Stimulated activated CD4-positive, alpha-beta T cell treated with anti-CD3 and anti-CD28 coated beads, Interleukin-4, amount 100 ng/mL, for 1 hour (primary cell): Measurements from ENCODE around the gene CKMT1B.
"Not testable (repeated sequence)": the region's sequence is repeated elsewhere in the genome, so short reads cannot be mapped to it uniquely, and the experiment has no call there.

Source experiments
- DNase-seq: peaks from one replicate; pipeline ENCODE4 v3.0.0-alpha.2; 2020

Gene CKMT1B

DNA sequence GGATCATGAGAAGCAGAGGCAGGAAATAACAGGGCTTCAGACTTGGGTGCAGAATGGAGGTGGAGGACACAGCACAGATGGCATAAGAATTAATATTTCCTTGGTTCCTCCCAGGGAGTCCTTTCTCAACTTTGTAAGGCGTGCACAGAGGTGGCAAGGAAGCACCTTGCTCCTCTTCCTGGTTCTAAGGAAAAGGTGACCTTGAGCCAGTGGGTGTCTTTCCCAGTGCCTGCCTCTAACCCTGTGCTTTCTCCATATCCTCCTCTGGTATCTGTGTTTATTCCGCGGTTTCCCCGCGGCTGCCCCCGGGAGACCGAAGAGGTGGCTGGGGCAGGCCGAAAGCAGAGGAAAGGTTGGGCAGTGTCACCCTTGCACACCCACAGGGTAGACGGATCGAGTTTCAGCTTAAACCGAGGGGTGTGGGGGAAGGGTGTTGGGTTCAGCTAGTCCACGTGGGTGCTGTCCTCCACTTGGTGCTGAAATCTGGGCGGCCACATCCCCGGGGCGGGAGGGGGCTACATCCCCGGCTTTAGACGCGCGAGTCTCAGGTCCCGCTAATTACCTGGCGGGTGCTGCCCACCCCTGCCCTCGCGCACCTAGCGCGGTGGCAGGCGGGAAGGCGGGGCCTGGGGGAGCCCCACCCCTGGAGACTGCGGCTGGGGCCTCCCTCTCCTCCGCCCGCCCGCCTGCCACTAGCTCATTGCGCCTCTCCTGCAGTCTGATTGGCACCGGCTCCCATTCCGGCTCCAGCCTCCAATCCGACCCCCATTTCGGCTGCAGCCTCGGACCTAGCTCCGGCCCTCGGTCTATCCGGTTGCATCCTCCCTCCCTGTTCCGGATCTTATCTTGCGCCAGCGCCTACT lies at the start of gene CKMT1B:
TSS of gene CKMT1B (plus strand) at position 700 of the 863 bp plus-strand sequence. CDS start 192 bp downstream, outside the sequence.
- not testable (repeated sequence) for DNase-seq

DNA sequence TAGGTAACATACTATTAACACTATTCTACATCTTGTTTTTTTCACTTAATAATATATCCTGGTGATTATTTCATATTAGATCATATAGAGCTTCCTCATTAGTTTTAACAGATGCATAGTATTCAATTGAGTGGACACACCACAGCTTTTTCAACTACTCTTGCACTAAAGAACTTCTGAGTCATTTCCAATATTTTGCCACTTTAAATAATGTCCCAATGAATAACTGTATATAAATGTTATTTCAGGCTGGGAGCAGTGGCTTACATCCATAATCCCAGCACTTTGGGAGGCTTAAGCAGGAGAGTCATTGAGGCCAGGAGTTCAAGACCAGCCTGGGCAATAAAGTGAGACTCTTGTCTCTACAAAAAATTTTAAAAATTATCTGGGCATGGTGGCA lies 49.6 kb upstream of the CKMT1B start:
- no peak for DNase-seq

DNA sequence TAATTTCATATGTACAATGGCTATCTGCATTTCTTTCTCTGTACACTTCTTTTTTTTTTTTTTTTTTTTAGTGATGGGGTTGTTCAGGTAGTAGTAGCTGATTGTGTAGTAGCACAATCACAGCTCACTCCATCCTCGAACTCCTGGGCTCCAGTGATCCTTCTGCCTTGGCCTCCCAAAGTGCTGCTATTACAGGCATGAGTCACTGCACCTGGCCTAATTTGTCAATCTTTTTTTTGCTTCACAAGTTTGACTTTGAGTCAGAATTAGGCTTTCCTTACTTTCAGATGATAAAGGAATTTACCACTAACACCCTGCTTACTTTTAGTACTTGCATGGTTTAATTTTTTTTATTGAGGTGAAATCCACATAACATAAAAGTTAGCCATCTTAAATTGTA lies 48.4 kb upstream of the CKMT1B start:
- no peak for DNase-seq

DNA sequence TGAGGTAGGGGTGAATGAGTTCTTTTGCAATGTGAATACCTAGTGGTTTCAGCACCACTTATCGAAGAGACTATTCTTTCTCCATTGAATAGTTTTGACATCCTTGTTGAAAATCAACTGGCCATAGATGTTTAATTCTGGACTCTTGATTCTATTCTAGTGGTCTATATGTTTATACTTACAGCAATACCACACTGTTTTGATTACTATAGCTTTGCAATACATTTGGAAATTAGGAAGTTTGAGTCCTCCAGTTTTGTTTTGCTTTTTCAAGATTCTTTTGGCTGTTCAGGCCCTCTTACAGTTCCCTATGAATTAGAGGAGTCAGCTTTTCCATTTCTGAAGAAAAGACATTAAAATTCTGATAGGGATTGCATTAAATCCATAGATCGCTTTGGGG lies 46.3 kb upstream of the CKMT1B start:
- no peak for DNase-seq

DNA sequence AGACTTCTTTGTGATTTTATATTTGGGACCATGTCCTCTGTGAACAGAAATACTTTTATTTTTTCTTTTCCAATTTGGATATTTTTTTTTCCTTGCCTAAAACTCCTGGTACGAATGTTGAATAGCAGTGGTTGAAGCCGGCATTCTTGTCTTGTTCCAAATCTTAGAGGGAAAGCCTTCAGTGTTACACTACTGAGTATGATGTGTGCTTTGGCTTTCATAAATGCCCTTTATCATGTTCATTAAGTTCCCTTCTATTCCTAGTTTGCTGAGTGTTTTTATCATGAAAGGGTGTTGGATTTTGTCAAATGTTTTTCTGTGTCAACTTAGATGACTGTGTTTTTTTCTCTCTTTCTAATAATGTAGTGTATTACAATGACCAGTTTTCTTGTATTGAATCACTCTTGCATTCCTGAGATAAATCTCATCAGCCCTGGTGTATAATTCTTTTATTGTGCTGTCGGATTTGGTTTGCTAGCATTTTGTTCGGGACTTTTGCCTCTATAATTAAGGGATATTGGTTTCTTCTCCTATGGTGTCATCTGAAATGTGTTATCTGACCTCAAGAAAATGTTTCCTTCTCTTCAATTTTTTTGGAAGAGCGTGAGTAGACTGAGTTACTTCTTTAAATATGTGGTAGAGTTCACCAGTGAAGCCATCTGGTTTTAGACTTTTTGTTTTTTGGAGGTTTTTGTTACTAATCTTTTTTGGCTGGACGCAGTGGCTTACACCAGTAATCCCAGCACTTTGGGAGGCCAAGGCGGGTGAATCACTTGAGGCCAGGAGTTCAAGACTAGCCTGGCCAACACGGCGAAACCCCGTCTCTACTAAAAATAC lies 43.1 kb upstream of the CKMT1B start:
- no peak for DNase-seq

DNA sequence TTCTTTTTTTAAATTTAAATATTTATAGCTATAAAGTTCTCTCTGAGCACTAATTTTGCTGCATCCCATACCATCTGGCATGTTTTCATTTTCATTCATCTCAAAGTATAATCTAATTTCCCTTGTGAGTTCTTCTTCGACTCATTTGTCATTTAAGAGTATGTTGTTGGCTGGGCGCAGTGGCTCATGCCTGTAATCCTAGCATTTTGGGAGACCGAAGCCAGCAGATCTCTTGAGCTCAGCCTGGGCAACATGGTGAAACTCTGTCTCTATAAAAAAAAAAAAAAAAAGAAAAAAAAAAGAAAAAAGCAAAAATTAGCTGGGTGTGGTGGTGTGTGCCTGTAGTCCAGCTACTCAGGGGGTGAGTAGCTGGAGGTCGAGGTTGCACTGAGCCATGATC lies 41.6 kb upstream of the CKMT1B start:
- DNase-seq: no peak

DNA sequence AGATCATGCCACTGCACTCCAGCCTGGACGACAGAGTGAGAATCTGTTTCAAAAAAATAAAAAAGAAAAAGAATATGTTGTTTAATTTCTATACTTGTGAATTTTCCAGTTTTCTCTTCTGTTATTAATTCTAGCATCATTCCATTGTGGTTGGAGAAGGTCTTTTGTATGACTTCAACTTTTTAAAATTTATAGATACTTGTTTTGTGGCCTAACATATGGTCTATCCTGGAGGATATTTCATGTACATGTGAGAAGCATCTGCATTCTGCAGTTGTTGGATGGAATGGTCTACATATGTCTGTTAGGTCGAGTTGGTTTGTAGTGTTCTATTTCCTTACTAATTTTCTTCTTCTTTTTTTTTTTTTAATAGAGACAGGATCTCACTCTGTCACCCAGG lies 40.8 kb upstream of the CKMT1B start:
- DNase-seq: no peak

DNA sequence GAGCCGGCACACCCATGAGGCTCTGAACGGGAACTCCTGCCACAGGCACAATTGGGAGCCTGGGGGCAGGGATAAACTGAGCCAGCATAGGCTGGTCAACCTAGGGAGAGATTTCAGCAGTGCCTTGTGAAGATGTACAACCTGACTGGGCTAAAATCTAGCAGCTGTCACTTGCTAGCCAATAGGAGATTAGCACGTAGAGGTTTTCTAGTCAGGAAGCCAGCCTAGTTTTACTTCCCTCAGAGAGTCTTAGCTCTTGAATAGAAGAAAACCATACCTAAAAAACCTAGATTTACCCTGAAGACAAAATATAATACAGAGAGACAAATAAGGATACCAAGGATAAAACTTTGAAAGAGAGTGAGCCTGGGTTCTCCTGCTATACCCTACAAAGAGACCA lies 31.1 kb upstream of the CKMT1B start:
- not testable (repeated sequence) for DNase-seq

DNA sequence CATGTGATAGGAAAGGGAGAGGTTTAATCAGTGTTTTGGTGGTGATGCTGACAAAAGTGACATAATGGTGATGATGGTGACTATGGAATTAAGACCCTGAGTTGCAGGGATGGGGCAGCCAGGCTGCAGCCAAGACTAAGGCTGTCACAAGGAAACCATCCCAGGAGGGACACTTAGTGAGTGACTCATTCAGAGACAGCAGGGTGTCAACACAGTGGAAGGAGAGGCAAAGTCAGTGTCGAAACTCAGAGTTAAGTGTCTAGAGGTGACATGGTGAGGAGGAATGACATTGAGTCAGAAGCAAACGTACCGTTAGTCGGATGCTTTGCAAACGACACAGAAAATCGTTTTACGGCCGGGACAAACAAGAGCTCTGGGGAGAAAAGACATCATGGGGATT lies 30.0 kb upstream of the CKMT1B start:
- not testable (repeated sequence) for DNase-seq

DNA sequence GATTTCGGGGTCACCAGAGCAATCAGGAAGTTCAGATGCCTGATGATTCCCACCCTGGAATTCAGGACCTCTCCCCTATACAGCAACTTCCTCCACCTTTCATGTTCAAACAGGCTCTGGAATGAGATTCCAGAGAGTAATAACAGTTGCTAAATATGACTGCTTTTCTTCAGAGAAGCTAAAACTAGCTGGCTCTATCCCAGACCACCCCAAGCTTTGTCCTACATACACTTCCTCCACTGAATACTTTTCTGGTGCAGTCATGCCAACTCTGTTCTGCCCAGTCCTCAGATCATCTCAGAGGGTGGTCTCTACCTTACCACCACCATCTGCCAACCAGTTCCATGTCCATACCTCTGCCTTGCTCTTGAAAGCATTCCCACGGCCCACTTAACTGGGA lies 27.2 kb upstream of the CKMT1B start:
- not testable (repeated sequence) for DNase-seq

DNA sequence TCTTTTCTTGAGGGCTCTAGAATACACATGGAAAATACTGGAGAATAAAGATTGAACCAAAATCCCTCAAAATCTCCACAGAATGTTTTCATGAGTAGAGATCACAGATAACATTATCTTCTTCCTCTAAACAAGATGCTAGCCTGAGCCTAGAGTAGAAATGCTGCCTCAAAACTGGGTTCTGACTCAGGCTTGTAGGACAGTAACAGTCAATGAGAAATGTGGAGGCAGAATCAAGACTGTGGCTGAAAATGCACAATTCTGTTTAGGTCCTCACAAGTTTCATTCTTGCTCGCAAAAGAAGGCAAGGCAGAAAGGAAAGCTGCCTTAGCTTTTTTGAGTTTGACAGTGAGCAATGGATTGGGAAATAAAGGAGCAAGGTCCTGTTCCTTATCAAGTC lies 19.2 kb upstream of the CKMT1B start:
- not testable (repeated sequence) for DNase-seq

DNA sequence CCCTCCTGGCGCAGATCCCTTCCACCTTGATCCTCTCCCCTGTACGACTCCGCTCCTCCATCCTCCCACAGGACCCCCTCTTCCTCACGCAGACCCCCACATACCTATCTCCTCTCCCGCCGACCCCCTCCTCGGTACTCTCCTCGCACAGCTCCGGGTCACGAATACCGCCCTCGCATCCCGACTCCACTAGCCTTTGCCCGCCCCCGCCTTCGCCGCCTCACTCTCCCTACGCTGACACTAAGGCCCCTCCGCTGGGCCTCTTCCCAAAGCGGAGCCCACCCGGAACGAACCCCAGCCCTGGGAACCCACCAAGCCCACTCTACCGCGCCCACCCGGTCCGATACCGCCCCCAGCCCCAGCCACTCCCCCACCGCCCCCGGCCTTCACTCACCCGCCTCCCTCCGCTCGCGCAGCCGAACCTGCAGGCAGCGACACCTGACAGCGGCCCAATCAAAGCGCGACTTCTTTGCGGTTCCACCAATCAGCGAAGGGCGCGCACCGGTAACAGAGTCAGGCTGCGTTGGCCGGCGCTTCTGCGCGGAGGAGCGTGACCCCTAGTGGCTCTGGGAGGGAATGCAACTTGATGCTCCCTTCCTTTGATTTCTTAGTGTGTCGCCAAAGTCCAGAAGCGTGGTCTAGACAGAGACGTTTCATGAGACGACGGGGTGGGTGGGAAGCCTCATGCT lies 3.9 kb upstream of the CKMT1B start, which contains the start of gene PPIP5K1:
TSS of gene PPIP5K1 (minus strand) at position 431 of the 689 bp plus-strand sequence. CDS start 5,704 bp downstream, outside the sequence.
- DNase-seq: not testable (repeated sequence)

DNA sequence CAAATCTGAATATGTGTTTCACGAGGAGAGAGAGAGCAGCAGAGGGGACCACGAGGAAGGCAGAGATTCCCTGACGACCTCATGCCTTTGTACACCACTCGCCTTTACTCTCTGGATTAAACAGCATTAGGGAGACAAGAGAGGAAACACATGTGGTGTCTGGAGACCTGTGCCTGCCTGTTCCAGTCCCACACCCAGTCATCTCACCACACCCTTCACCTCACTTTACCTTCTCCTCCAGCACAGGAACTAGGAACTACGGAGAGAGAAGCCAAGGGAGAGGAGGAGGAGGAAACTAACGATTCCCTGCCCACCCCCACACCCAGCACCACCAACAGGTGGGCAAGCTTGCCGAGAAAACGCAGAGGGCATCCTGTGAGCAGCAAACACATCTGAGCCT lies 986 bp upstream of the CKMT1B start:
- DNase-seq: not testable (repeated sequence)

DNA sequence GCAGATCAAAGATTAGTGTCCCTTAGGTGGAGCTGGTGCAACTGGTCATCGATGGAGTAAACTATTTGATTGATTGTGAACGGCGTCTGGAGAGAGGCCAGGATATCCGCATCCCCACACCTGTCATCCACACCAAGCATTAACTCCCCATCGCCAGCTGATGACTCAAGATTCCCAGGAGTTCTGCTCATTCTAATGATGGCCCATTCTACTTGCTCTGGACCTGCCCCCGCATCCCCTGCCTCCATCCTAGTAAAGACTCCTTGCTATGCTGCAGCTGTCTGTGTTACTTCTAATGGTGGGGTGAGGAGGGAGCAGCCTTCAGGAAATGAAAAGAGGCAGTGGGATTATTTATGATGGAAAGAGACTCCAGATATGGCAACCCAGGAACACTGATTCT lies 5.3 kb downstream of the CKMT1B start:
- DNase-seq: not testable (repeated sequence)

DNA sequence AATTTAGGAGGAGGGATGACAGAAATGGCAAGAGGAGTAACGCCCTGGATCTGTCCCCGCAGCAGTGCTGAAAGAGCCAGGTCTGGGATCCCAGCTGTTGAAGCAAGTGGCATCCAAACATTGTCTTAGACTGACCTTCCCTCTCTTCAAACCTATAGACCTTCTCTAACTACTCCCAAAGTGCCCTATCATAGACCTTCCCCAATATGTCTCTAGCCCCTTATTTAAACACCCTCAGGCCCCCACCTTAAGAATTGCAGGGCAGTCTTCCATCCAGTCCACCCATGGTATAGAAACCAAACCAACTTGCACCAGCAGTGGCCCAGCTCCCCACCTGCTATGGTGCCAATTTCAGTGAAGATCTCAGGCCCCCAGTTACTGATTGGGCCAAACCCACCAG lies 6.4 kb downstream of the CKMT1B start:
- not testable (repeated sequence) for DNase-seq

DNA sequence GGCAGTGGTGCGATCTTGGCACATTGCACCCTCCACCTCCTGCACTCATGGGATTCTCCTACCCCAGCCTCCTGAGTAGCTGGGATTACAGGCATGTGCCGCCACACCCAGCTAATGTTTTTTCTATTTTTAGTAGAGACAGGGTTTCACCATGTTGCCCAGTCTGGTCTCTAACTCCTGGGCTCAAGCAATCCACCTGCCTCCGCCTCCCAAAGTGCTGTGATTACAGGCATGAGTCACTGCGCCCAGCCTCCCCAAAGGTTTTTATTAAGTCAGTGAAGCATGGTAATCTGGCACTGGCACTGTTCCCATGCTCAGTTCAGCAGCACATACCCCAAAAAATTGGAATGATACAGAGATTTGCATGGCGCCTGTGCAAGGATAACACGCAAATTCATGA lies 8.4 kb downstream of the CKMT1B start:
- not testable (repeated sequence) for DNase-seq

DNA sequence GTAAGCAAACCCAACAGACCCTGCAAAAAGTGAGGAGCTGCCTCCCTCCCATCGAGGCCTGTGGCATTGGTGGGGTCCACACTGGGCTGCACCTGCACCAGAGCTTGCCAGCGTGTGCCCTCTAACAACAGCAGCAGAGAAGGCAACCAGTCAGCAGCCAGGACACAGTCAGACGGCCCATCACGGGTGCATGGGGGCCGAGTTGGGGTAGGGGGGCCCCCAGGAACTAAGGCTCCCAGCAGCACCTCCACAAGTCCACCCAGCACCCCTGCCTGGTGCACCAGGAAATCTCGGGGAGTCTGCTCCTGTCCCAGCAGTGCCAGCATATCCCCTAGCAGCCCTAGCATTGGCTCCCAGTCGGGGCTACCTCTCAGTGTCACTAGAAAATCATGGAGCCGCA lies 23.9 kb downstream of the CKMT1B start:
- not testable (repeated sequence) for DNase-seq

DNA sequence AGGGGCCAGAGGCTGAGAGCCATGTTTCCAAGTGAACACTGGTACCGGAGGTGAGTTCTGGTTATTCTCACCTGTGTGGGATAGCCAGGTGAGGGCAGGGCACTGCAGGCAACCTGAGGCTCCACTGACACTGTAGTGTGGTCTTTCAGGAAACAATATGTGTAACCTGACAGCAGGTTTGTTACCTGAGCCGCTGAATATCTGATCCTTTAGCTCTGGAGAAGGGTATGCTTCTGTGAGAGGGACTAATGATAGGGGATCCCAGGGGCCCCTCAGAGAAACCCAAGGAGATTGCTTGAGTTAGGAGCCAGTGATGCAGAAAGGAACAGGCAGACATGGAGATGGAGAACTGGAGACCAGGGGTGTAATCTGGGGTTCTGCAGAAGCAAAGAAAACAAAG lies 24.9 kb downstream of the CKMT1B start, which contains the start of gene STRC:
TSS of gene STRC (minus strand) at position 101 of the 400 bp plus-strand sequence. CDS start at position 23, 78 bp downstream.
- not testable (repeated sequence) for DNase-seq

DNA sequence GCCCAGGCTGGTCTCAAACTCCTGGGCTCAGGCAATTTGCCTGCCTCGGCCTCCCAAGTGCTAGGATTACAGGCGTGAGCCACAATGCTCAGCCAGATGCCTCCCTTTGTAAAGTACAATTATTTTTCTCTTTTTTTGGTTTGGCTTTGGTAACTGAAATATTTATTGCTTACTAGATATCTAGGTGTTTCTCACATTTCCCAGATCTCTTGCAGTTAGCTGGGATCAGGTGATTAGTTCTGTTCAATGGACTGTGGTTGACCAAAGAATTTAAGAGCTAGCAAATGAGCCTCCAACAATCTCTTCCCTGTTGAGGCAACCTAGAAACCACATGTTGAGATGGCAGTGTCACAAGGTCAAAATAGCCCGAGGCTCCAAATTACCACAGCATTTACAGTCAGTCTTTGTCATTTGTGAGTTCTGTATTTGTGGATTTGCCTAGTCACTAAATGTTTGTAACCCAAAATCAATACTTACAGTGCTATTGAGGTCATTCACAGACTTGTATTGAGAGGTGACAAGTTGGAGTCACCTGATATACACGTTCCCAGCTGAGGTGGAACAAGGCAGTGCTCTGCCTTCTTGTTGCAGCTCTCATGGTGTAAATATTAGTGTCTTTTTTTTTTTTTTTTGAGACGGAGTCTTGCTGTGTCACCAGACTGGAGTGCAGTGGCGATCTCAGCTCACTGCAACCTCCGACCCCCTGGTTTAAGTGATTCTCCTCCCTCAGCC lies 28.4 kb downstream of the CKMT1B start:
- not testable (repeated sequence) for DNase-seq

DNA sequence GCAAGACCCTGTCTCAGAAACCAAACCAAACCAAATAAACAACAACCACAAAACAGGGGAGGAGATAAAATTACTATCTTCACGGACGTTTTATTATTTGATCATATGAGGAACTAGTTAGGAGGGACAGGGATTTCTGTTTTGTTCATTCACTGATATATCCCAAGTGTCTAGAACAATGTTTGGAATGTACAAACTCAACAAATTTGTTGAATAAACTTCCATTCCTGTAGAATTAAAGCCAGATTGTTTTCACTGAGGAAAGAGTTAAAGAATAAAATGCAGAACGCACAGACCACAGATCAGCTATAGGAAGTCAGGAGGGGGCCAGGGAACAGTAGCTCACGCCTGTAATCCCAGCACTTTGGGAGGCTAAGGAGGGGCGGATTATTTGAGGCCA lies 31.3 kb downstream of the CKMT1B start:
- no peak for DNase-seq

DNA sequence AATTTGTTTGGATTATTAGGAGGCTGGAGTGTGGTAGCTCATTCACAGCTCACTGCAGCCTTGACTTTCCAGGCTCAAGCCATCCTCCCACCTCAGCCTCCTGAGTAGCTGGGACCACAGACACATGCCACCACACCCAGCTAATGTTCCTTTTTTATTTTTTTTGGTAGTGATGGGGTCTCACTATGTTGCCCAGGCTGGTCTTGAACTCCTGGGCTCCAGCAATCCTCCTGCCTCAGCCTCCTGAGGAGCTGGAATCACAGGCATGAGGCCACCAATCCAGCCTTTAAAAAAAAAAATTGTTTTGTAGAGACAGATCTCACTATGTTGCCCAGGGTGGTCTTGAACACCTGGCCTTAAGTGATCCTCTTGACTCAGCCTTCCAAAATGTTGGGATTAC lies 33.1 kb downstream of the CKMT1B start:
- not testable (repeated sequence) for DNase-seq
